SK-N-SH (cell line): ENCODE results near the gene LSMEM2. TPM values are rescaled to one million over a fixed set of nuclear protein-coding genes. Genes with fewer than 3 reads are reported as not detected.

Experiments
- CTCF ChIA-PET: fragments of 300-600, 350-600 bp; formaldehyde crosslinking; extraction: SDS; loops from one replicate; lab custom pipeline; 2021; lab: Yijun Ruan, JAX
- POLR2A ChIA-PET: fragments of 350-600 bp; sonication (Branson Sonifier 250); formaldehyde crosslinking; extraction: SDS; loops from one replicate; lab custom pipeline; 2020; ENCODE audit warnings: antibody characterized with exemption, inconsistent platforms; lab: Yijun Ruan, JAX
- DNase-seq: peaks from one replicate; pipeline ENCODE4 v3.0.0; 2012
- H2AFZ ChIP-seq: fragments of 200-600 bp; sonication (generic); 2 replicates; pipeline ENCODE4 v1.8.1; 2016; ENCODE audit warnings: antibody characterized with exemption, mild to moderate bottlenecking, low read depth
- H3F3A ChIP-seq: fragments of 200-600 bp; sonication (generic); replicated peaks from 2 replicates; pipeline ENCODE3; 2016; ENCODE audit warnings: antibody characterized with exemption, mild to moderate bottlenecking; ENCODE audit not compliant: insufficient read depth
- H3K27ac ChIP-seq, 2 experiments: fragments of 200-500 bp in 1 of 2; fragments of 200-600 bp in 1 of 2; sonication (Bioruptor generic) in 1 of 2; sonication (generic), shearing (Covaris generic) in 1 of 2; 2 replicates each; pipeline versions ENCODE4 v1.5.1 to v1.6.1; 2014 to 2016; ENCODE audit warnings: low read depth in 2 of 2, inconsistent platforms in 1 of 2, low read length in 1 of 2, mild to moderate bottlenecking in 1 of 2, mixed read lengths in 1 of 2
- H3K27me3 ChIP-seq: fragments of 200-600 bp; sonication (generic), shearing (Covaris generic); 2 replicates; pipeline ENCODE4 v1.6.1; 2016; ENCODE audit warnings: mixed run types; ENCODE audit not compliant: insufficient read depth
- H3K36me3 ChIP-seq, 2 experiments: fragments of 200-500 bp in 1 of 2; fragments of 200-600 bp in 1 of 2; sonication (Bioruptor generic) in 1 of 2; sonication (generic) in 1 of 2; replicated peaks in 1 of 2; 2 replicates each; pipeline versions ENCODE3 to v1.5.1; 2014 to 2016; ENCODE audit warnings: low read length in 1 of 2, mild to moderate bottlenecking in 1 of 2; ENCODE audit not compliant: insufficient read depth in 2 of 2, control insufficient read depth in 1 of 2
- H3K4me1 ChIP-seq, 2 experiments: fragments of 200-500 bp in 1 of 2; fragments of 200-600 bp in 1 of 2; sonication (Bioruptor generic) in 1 of 2; sonication (generic), shearing (Covaris generic) in 1 of 2; 2 replicates each; pipeline versions ENCODE4 v1.5.1 to v1.6.1; 2014 to 2016; ENCODE audit warnings: low read depth in 1 of 2, low read length in 1 of 2, mixed run types in 1 of 2; ENCODE audit not compliant: insufficient read depth in 2 of 2, control insufficient read depth in 1 of 2
- H3K4me2 ChIP-seq: fragments of 200-600 bp; sonication (generic), shearing (Covaris generic); 2 replicates; pipeline ENCODE4 v1.6.1; 2017; ENCODE audit warnings: mixed run types
- H3K4me3 ChIP-seq, 2 experiments: fragments of 200-500 bp in 1 of 2; fragments of 200-600 bp in 1 of 2; sonication (Bioruptor generic) in 1 of 2; sonication (generic), shearing (Covaris generic) in 1 of 2; 2 replicates each; pipeline versions ENCODE4 v1.5.1 to v1.8.1; 2014 to 2016; ENCODE audit warnings: low read depth in 2 of 2, inconsistent platforms in 1 of 2, low read length in 1 of 2, mild to moderate bottlenecking in 1 of 2, mixed read lengths in 1 of 2, moderate library complexity in 1 of 2
- H3K79me2 ChIP-seq: fragments of 200-600 bp; sonication (generic); 2 replicates; pipeline ENCODE4 v1.8.1; 2017; ENCODE audit warnings: mild to moderate bottlenecking; ENCODE audit not compliant: insufficient read depth
- H3K9ac ChIP-seq: fragments of 200-600 bp; sonication (generic); 2 replicates; pipeline ENCODE4 v1.6.1; 2017; ENCODE audit warnings: mixed run types
- H3K9me2 ChIP-seq: fragments of 200-600 bp; sonication (generic); 2 replicates; pipeline ENCODE4 v1.6.1; 2017; ENCODE audit warnings: mixed run types
- H3K9me3 ChIP-seq: fragments of 200-600 bp; sonication (generic); 2 replicates; pipeline ENCODE4 v1.6.1; 2017; ENCODE audit warnings: mixed run types, mild to moderate bottlenecking, moderate library complexity
- H4K20me1 ChIP-seq: fragments of 200-600 bp; sonication (generic); 2 replicates; pipeline ENCODE4 v1.6.1; 2017; ENCODE audit warnings: mild to moderate bottlenecking, mixed run types; ENCODE audit not compliant: insufficient read depth
- CHD2 ChIP-seq: fragments of 150-350 bp; IDR thresholded peaks from 2 replicates; pipeline ENCODE4 v1.6.1; 2018; ENCODE audit warnings: low read length; ENCODE audit not compliant: partially characterized antibody
- EP300 ChIP-seq, 2 experiments: IDR thresholded peaks; 2 replicates each; pipeline versions ENCODE4 v1.4.0 to v1.6.1; 2012; ENCODE audit warnings: borderline replicate concordance in 1 of 2, low read depth in 1 of 2, low read length in 1 of 2
- EZH2phosphoT487 ChIP-seq: fragments of 200-600 bp; sonication (generic); IDR thresholded peaks from 2 replicates; pipeline ENCODE4 v1.6.1; 2017; ENCODE audit warnings: low read depth, mixed run types, mild to moderate bottlenecking, antibody characterized with exemption, moderate library complexity, borderline replicate concordance
- FOSL2 ChIP-seq: IDR thresholded peaks from 2 replicates; pipeline ENCODE4 v1.4.0; 2012; ENCODE audit warnings: low read depth, mild to moderate bottlenecking, moderate library complexity, borderline replicate concordance
- FOXM1 ChIP-seq: IDR thresholded peaks from 2 replicates; pipeline ENCODE4 v1.4.0; 2012; ENCODE audit warnings: low read depth, mild to moderate bottlenecking
- IRF3 ChIP-seq: fragments of 150-350 bp; IDR thresholded peaks from 2 replicates; pipeline ENCODE4 v1.6.1; 2016; ENCODE audit warnings: mild to moderate bottlenecking, low read depth, low read length
- JUND ChIP-seq: IDR thresholded peaks from 2 replicates; pipeline ENCODE4 v1.4.0; 2012
- MEF2A ChIP-seq: IDR thresholded peaks from 2 replicates; pipeline ENCODE4 v1.4.0; 2012; ENCODE audit warnings: low read depth, borderline replicate concordance
- MXI1 ChIP-seq: IDR thresholded peaks from 2 replicates; pipeline ENCODE4 v1.6.1; 2012; ENCODE audit warnings: mild to moderate bottlenecking, low read depth, low read length, improper control_type of control experiment
- NFIC ChIP-seq: IDR thresholded peaks from 2 replicates; pipeline ENCODE4 v1.4.0; 2012; ENCODE audit warnings: borderline replicate concordance
- POLR2AphosphoS5 ChIP-seq: IDR thresholded peaks from 2 replicates; pipeline ENCODE4 v1.6.1; 2012; ENCODE audit warnings: low read depth, low read length
- RAD21 ChIP-seq: IDR thresholded peaks from 2 replicates; pipeline ENCODE4 v1.6.1; 2012; ENCODE audit warnings: mild to moderate bottlenecking, low read length
- REST ChIP-seq: IDR thresholded peaks from 2 replicates; pipeline ENCODE4 v1.6.1; 2012; ENCODE audit warnings: mild to moderate bottlenecking, low read depth, low read length, moderate library complexity
- RFX5 ChIP-seq: IDR thresholded peaks from 2 replicates; pipeline ENCODE4 v1.6.1; 2012; ENCODE audit warnings: mild to moderate bottlenecking, improper control_type of control experiment, low read length
- SIN3A ChIP-seq: IDR thresholded peaks from 2 replicates; pipeline ENCODE4 v1.6.1; 2012; ENCODE audit warnings: low read depth, mild to moderate bottlenecking, low read length, moderate library complexity, borderline replicate concordance
- USF1 ChIP-seq: IDR thresholded peaks from 2 replicates; pipeline ENCODE4 v1.4.0; 2012; ENCODE audit warnings: low read depth, borderline replicate concordance
- YY1 ChIP-seq: IDR thresholded peaks from 2 replicates; pipeline ENCODE4 v1.4.0; 2012; ENCODE audit warnings: low read depth, mild to moderate bottlenecking
- WGBS: methylation state at CpG from one replicate; pipeline ENCODE4 v1.1.6; 2017; ENCODE audit warnings: low lambda C conversion rate; 5-methylcytosine and 5-hydroxymethylcytosine counted together
- polyA plus RNA-seq, 3 experiments: library from polyadenylated mRNA; depleted of rRNA; stranded (reverse); fragments of >200 nt; gene quantifications; 2 replicates each; pipeline ENCODE4 v1.2.3, GENCODE V29; 2012
- TF ChIP-seq, protein P1 (sequence below): IDR thresholded peaks from 2 replicates; pipeline ENCODE4 v1.4.0; 2012; ENCODE audit warnings: low read depth, borderline replicate concordance
- TF ChIP-seq, protein P2 (sequence below): fragments of 150-350 bp; IDR thresholded peaks from 2 replicates; pipeline ENCODE4 v1.6.1; 2017; ENCODE audit warnings: antibody characterized with exemption, low read length, low read depth, borderline replicate concordance
- TF ChIP-seq, protein P3 (sequence below): IDR thresholded peaks from 2 replicates; pipeline ENCODE4; 2012

Gene LSMEM2
- polyA plus RNA-seq, 1 of the 3 experiments (the other 2 are of a cell fraction) = 0.03 TPM

DNA sequence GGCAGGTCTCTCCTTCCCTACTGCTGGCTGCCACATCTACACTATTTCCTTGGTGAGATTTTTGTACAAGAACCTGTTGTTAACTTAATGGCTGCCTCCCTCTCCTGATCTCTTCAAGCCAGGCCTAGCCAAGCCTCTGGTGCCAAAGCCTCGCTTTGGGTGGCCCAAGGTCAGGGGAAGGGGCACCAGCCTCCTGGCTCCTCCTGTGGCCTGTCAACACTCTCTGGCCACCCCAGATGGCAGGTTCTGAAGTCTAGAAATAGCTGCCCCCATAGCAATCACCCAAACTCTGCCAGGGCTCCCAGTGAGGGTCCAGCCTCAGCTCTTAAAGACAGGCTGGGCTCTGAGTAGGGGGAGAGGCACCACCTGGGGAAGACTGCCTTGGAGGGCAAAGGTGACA lies 8.4 kb downstream of the LSMEM2 start:
- Histone ChIP-seq H3F3A (peaks cover 3% of the 10 kb centered on the region), H3K4me2 (no peak overlapping the region), H4K20me1 (no peaks in the 10 kb centered on the region), H3K4me3 (no peak overlapping the region), H3K27me3 (no peaks in the 10 kb centered on the region), H2AFZ (no peak overlapping the region), H3K27ac (no peak overlapping the region), H3K9me2 (no peaks in the 10 kb centered on the region), H3K36me3 (peaks cover 3 to 29% of the 10 kb centered on the region in 2 experiments), H3K9ac (no peak overlapping the region), H3K9me3 (no peaks in the 10 kb centered on the region), H3K79me2 (peaks cover 20% of the 10 kb centered on the region), H3K4me1 (peaks cover 0 to 8% of the 10 kb centered on the region in 2 experiments; a peak in 1 of 4 replicates)
- WGBS = 88% methylated on average over 1 of the region's 1 CpG
- POLR2A ChIA-PET = no interaction called here
- no peak for DNase-seq
- TF ChIP-seq EP300 (IDR thresholded peaks at IDR 0.05; ENCODE audit: borderline replicate concordance in 1 of 2, low read depth in 1 of 2, low read length in 1 of 2) (no peak), RFX5 (no peak), YY1 (no peak), IRF3 (no peak), FOXM1 (no peak), POLR2AphosphoS5 (no peak), USF1 (no peak), NFIC (no peak), FOSL2 (no peak), MEF2A (no peak), CHD2 (no peak), SIN3A (no peak), RAD21 (no peak), REST (no peak), EZH2phosphoT487 (no peak), MXI1 (no peak), JUND (no peak)
- TF ChIP-seq, protein P1, sequence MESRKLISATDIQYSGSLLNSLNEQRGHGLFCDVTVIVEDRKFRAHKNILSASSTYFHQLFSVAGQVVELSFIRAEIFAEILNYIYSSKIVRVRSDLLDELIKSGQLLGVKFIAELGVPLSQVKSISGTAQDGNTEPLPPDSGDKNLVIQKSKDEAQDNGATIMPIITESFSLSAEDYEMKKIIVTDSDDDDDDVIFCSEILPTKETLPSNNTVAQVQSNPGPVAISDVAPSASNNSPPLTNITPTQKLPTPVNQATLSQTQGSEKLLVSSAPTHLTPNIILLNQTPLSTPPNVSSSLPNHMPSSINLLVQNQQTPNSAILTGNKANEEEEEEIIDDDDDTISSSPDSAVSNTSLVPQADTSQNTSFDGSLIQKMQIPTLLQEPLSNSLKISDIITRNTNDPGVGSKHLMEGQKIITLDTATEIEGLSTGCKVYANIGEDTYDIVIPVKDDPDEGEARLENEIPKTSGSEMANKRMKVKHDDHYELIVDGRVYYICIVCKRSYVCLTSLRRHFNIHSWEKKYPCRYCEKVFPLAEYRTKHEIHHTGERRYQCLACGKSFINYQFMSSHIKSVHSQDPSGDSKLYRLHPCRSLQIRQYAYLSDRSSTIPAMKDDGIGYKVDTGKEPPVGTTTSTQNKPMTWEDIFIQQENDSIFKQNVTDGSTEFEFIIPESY = no peak
- TF ChIP-seq, protein P2, sequence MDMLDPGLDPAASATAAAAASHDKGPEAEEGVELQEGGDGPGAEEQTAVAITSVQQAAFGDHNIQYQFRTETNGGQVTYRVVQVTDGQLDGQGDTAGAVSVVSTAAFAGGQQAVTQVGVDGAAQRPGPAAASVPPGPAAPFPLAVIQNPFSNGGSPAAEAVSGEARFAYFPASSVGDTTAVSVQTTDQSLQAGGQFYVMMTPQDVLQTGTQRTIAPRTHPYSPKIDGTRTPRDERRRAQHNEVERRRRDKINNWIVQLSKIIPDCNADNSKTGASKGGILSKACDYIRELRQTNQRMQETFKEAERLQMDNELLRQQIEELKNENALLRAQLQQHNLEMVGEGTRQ = no peak
- TF ChIP-seq, protein P3, sequence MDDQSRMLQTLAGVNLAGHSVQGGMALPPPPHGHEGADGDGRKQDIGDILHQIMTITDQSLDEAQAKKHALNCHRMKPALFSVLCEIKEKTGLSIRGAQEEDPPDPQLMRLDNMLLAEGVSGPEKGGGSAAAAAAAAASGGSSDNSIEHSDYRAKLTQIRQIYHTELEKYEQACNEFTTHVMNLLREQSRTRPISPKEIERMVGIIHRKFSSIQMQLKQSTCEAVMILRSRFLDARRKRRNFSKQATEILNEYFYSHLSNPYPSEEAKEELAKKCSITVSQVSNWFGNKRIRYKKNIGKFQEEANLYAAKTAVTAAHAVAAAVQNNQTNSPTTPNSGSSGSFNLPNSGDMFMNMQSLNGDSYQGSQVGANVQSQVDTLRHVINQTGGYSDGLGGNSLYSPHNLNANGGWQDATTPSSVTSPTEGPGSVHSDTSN = no peak
- CTCF ChIA-PET = interaction anchor here (0.8 to 2.6 kb wide), 5 partner anchors 12 to 40 kb away, joined by 3 to 11 read pairs (median 4); no protein-coding TSS in a partner anchor
